Cardiac muscle cell (in vitro differentiated cells and primary cell): ENCODE measurements around the gene RNASE13. TPM values are rescaled to one million over a fixed set of nuclear protein-coding genes. Genes with fewer than 3 reads are reported as not detected.
"Not testable (repeated sequence)": the region's sequence is repeated elsewhere in the genome, so short reads cannot be mapped to it uniquely, and the experiment has no call there.

Source experiments
- DNase-seq, 2 donors: peaks; one replicate each; pipeline versions ENCODE4 v3.0.0 to v3.0.0-alpha.2; 2010 to 2017; ENCODE audit warnings: low read depth in 1 of 2, low spot score in 1 of 2
- H3K27ac ChIP-seq: fragments of 200-600 bp; sonication (generic); 2 replicates; pipeline ENCODE4 v1.5.1; 2016
- H3K27me3 ChIP-seq: fragments of 200-600 bp; sonication (generic); 2 replicates; pipeline ENCODE4 v1.6.0; 2016; ENCODE audit warnings: control low read depth
- H3K36me3 ChIP-seq: fragments of 200-600 bp; sonication (generic); 2 replicates; pipeline ENCODE4 v1.5.1; 2016; ENCODE audit warnings: control low read depth
- H3K4me1 ChIP-seq: fragments of 200-600 bp; sonication (generic); 2 replicates; pipeline ENCODE4 v1.8.1; 2017; ENCODE audit warnings: low read depth, mild to moderate bottlenecking, mixed run types
- H3K4me3 ChIP-seq: fragments of 200-600 bp; sonication (generic); 2 replicates; pipeline ENCODE4 v1.5.1; 2016; ENCODE audit warnings: mild to moderate bottlenecking
- H3K9me3 ChIP-seq: fragments of 200-600 bp; sonication (generic); 2 replicates; pipeline ENCODE4 v1.5.1; 2017; ENCODE audit warnings: low read depth, mild to moderate bottlenecking, control low read depth
- polyA plus RNA-seq: library from polyadenylated mRNA; unstranded; fragments of >200 nt; fragmentation: Nextera tagmentation; extraction: Ambion mirVana; gene quantifications from 2 replicates; pipeline ENCODE4 v1.2.1, GENCODE V29; 2016
- total RNA-seq: library from RNA; depleted of rRNA; stranded (reverse); fragments of >200 nt; gene quantifications from 2 replicates; pipeline ENCODE4 v1.2.3, GENCODE V29; 2016
- TF ChIP-seq, protein P1 (sequence below): IDR thresholded peaks from 2 replicates; pipeline ENCODE4 v1.5.1; 2012; ENCODE audit warnings: low read depth, mild to moderate bottlenecking, low read length

The RNASE13 gene
- total and polyA plus RNA-seq, 2 experiments from 2014 or later: not detected

DNA sequence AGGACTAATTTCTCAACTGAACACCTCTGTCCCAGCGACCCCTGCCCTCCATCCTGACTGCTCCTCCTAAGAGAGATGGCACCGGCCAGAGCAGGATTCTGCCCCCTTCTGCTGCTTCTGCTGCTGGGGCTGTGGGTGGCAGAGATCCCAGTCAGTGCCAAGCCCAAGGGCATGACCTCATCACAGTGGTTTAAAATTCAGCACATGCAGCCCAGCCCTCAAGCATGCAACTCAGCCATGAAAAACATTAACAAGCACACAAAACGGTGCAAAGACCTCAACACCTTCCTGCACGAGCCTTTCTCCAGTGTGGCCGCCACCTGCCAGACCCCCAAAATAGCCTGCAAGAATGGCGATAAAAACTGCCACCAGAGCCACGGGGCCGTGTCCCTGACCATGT, 8.3 kb upstream of the RNASE13 start:
- TF ChIP-seq, protein P1, sequence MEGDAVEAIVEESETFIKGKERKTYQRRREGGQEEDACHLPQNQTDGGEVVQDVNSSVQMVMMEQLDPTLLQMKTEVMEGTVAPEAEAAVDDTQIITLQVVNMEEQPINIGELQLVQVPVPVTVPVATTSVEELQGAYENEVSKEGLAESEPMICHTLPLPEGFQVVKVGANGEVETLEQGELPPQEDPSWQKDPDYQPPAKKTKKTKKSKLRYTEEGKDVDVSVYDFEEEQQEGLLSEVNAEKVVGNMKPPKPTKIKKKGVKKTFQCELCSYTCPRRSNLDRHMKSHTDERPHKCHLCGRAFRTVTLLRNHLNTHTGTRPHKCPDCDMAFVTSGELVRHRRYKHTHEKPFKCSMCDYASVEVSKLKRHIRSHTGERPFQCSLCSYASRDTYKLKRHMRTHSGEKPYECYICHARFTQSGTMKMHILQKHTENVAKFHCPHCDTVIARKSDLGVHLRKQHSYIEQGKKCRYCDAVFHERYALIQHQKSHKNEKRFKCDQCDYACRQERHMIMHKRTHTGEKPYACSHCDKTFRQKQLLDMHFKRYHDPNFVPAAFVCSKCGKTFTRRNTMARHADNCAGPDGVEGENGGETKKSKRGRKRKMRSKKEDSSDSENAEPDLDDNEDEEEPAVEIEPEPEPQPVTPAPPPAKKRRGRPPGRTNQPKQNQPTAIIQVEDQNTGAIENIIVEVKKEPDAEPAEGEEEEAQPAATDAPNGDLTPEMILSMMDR: no peak
- H3K4me3 ChIP-seq: no peak overlapping the region
- H3K4me1 ChIP-seq: peaks cover 17% of the 10 kb centered on the region
- no peak overlapping the region for H3K27ac ChIP-seq
- no peak for DNase-seq
- H3K9me3 ChIP-seq: no peaks in the 10 kb centered on the region
- H3K36me3 ChIP-seq: no peaks in the 10 kb centered on the region
- no peaks in the 10 kb centered on the region for H3K27me3 ChIP-seq

- TF ChIP-seq, protein P1: no peak
- H3K27me3 ChIP-seq: no peaks in the 10 kb centered on the region
- no peak for DNase-seq
- H3K9me3 ChIP-seq: no peaks in the 10 kb centered on the region
- H3K36me3 ChIP-seq: no peaks in the 10 kb centered on the region
- H3K4me3 ChIP-seq: no peak within 1 kb of the TSS
- H3K4me1 ChIP-seq: peaks cover 17% of the 10 kb centered on the region
- no peak within 1 kb of the TSS for H3K27ac ChIP-seq
Measured at GRCh38 chr14:21041676-21042433, 7.2 kb upstream of the RNASE13 start, which contains the start of gene RNASE7. TSS of gene RNASE7 (plus strand) at chr14:21042362. CDS start at chr14:21042993, 631 bp downstream.

GRCh38 chr14:21040941-21041340, 6.3 kb upstream of the RNASE13 start:
- peaks cover 17% of the 10 kb centered on the region for H3K4me1 ChIP-seq
- not testable (repeated sequence) for H3K36me3 ChIP-seq, H3K9me3 ChIP-seq, DNase-seq, H3K27ac ChIP-seq, H3K27me3 ChIP-seq, H3K4me3 ChIP-seq

GRCh38 chr14:21040370-21040925, 5.8 kb upstream of the RNASE13 start:
- Histone ChIP-seq H3K9me3 (no peaks in the 10 kb centered on the region), H3K36me3 (no peaks in the 10 kb centered on the region), H3K27me3 (no peaks in the 10 kb centered on the region), H3K4me3 (no peak overlapping the region), H3K4me1 (peaks cover 17% of the 10 kb centered on the region), H3K27ac (no peak overlapping the region)
- DNase-seq: no peak
- TF ChIP-seq, protein P1: no peak

- TF ChIP-seq, protein P1: peak; percentile 73
- H3K27ac ChIP-seq: peak overlapping the region; percentile 80
- no peak overlapping the region for H3K4me3 ChIP-seq
- no peaks in the 10 kb centered on the region for H3K36me3 ChIP-seq
- no peaks in the 10 kb centered on the region for H3K27me3 ChIP-seq
- H3K9me3 ChIP-seq: no peaks in the 10 kb centered on the region
- peak; percentile 85 to 86 for DNase-seq
- peaks cover 17% of the 10 kb centered on the region for H3K4me1 ChIP-seq
Measured at GRCh38 chr14:21039585-21040369, 5.2 kb upstream of the RNASE13 start.
